Epithelial cell of proximal tubule (primary cell): ENCODE measurements around the gene KATNAL1. TPM values are rescaled to one million over a fixed set of nuclear protein-coding genes. Genes with fewer than 3 reads are reported as not detected.
A peak's percentile ranks its signal among the peaks of the same experiment; 100 is the strongest.
"Not testable (repeated sequence)": the region's sequence is repeated elsewhere in the genome, so short reads cannot be mapped to it uniquely, and the experiment has no call there.

Experiments used
- DNase-seq: peaks from one replicate; pipeline ENCODE4 v3.0.0-alpha.2; 2011; ENCODE audit warnings: low read depth
- H3K4me3 ChIP-seq: 2 replicates; pipeline ENCODE4 v1.5.1; 2011; ENCODE audit warnings: low read depth, mild to moderate bottlenecking, low read length
- total RNA-seq: library from RNA; depleted of rRNA; stranded (reverse); fragments of >200 nt; gene quantifications from 2 replicates; pipeline ENCODE4 v1.2.3, GENCODE V29; 2015
- TF ChIP-seq, protein P1 (sequence below): conservative IDR thresholded peaks from 2 replicates; pipeline ENCODE4 v1.5.1; 2012; ENCODE audit warnings: low read depth, mild to moderate bottlenecking, low read length

The KATNAL1 gene
- total RNA-seq, 1 donor from 2014 or later, result 14.5 TPM

DNA sequence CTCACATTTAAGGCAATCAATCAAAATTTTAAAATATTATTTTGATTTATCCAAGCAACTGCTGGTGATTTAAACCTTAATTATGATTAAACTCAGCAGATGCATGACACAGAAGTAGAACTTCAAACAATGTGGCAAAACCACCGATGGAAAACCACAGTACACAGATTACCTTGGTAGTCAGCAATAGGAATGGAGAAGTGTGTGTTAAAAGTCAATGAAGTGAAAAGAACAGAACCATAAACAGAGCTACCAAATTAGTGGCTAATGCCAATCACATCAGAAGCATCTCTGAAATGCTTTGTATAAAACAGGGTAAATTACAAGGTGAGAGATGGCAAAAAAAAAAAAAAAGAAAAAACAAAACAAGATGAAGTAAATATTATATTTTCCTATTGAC is 31.2 kb downstream of the KATNAL1 start:
- DNase-seq, result peak; percentile 55
- TF ChIP-seq, protein P1, sequence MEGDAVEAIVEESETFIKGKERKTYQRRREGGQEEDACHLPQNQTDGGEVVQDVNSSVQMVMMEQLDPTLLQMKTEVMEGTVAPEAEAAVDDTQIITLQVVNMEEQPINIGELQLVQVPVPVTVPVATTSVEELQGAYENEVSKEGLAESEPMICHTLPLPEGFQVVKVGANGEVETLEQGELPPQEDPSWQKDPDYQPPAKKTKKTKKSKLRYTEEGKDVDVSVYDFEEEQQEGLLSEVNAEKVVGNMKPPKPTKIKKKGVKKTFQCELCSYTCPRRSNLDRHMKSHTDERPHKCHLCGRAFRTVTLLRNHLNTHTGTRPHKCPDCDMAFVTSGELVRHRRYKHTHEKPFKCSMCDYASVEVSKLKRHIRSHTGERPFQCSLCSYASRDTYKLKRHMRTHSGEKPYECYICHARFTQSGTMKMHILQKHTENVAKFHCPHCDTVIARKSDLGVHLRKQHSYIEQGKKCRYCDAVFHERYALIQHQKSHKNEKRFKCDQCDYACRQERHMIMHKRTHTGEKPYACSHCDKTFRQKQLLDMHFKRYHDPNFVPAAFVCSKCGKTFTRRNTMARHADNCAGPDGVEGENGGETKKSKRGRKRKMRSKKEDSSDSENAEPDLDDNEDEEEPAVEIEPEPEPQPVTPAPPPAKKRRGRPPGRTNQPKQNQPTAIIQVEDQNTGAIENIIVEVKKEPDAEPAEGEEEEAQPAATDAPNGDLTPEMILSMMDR, result no peak
- no peak overlapping the region for H3K4me3 ChIP-seq

DNA sequence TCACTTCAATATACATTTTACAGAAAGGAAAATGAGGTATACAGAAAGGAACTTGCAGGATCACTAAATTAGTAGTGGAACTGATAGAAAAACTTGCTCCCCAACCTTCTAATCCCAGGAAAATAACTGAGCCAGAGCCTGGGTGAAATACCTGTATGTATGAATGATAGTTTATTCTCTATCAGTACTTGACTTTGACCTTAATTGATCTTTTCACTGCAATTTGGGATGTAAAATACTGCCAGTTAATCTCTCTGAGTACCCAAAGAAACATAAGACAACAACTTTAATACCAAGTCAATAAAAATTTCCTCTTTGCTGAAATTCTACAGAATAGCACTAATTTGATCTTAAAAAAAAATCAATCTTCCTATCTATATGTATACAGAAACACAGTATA is 33.3 kb downstream of the KATNAL1 start:
- no peak overlapping the region for H3K4me3 ChIP-seq
- no peak for DNase-seq
- TF ChIP-seq, protein P1, result no peak

DNA sequence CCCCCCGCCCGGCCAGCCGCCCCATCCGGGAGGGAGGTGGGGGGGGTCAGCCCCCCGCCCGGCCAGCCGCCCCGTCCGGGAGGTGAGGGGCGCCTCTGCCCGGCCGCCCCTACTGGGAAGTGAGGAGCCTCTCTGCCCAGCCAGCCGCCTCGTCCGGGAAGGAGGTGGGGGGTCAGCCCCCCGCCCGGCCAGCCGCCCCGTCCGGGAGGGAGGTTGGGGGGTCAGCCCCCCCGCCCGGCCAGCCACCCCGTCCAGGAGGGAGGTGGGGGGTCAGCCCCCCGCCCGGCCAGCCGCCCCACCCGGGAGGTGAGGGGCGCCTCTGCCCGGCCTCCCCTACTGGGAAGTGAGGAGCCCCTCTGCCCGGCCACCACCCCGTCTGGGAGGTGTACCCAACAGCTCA is 37.3 kb downstream of the KATNAL1 start:
- not testable (repeated sequence) for DNase-seq

GRCh38 chr13:30268673-30269072 is 38.7 kb downstream of the KATNAL1 start:
- no peak overlapping the region for H3K4me3 ChIP-seq
- TF ChIP-seq, protein P1, result no peak
- no peak for DNase-seq

More for the DNA sequence above, 37.3 kb downstream of the KATNAL1 start:
- not testable (repeated sequence) for H3K4me3 ChIP-seq

DNA sequence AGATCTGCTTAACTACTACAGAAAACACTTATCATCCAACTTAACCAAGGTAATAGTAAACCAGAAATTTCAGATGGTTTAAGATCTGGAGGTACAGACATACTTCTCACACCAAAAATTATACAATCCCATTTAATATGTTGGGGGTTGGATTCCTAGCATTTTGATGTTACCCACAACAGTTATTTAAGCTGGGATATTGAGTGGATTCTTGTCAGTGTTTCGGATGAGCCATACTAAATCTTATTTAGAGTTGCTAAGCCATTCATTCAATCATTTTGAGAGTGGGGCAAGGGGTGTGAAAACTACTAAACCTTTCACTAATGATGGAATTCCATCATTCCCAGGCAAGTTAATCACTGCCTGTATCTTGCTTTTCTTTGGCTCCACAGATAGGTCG is 40.6 kb downstream of the KATNAL1 start:
- no peak for DNase-seq
- H3K4me3 ChIP-seq, result no peak overlapping the region
- TF ChIP-seq, protein P1, result no peak

DNA sequence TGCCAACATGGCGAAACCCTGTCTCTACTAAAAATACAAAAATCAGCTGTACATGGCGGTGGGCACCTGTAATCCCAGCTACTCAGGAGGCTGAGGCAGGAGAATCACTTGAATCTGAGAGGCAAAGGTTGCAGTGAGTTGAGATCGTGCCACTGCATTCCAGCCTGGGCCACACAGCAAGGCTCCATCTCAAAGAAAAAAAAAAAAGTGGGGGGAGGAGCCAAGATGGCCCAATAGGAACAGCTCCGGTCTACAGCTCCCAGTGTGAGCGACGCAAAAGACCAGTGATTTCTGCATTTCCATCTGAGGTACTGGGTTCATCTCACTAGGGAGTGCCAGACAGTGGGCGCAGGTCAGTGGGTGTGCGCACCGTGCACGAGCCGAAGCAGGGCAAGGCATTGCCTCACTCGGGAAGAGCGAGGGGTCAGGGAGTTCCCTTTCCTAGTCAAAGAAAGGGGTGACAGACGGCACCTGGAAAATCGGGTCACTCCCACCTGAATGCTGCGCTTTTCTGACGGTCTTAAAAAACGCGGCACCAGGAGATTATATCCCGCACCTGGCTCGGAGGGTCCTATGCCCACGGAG is 48.1 kb downstream of the KATNAL1 start:
- DNase-seq, H3K4me3 ChIP-seq: not testable (repeated sequence)

- no peak for DNase-seq
- H3K4me3 ChIP-seq, result no peak overlapping the region
- TF ChIP-seq, protein P1, result no peak
These were observed 49.8 kb downstream of the KATNAL1 start for GRCh38 chr13:30257468-30258099.

DNA sequence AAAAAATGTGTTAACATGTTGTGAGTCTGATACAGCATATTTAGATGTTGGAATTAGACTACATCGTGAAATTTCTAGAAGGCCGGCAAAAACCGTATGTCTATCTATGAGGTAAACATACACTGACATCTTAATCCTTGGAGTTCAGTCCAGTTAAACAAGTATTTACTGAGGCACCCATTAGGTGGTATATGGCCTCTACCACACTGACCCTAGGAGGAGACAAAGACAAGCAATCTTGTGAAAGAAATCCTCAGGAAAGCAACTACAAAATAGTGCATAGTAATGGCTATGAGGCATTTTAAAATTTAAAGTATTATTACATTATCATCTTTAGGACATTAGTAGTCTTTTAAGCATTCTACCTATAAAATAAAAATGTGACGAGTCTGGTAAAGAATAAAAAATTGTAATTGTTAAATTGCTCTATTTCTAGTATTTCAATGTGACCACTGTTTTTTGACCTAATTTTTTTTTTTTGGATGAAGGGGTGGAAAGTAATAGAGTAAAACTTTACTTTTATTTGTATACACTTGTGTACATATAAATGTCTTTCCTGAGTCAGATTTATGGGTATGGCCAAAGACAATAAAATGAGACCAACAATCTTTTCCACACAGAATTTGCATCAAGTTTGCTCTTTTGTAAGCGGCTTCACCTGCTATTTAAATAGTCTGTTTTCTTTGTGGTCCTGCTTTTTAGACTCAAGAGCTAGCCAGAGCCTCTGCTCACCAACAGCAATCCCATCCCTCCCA is 50.5 kb downstream of the KATNAL1 start:
- no peak for DNase-seq
- H3K4me3 ChIP-seq, result no peak overlapping the region
- TF ChIP-seq, protein P1, result peak; percentile 38
